Body of pancreas (tissue), 4 donors: ENCODE results near the gene CYP2W1. TPM values are rescaled to one million over a fixed set of nuclear protein-coding genes. Genes with fewer than 3 reads are reported as not detected.

Experiments
- ATAC-seq: fragments of 150-250 bp; one replicate; pipeline ENCODE4 v1.9.1; 2016
- DNase-seq, 4 donors: peaks; one replicate each; pipeline ENCODE4 v3.0.0-alpha.2; 2019
- H3K27ac ChIP-seq, 4 donors: fragments of 200-600 bp; sonication (generic); 1 replicate in 3 of 4; 2 replicates in 1 of 4; pipeline versions ENCODE4 v1.5.1 to v1.6.1; 2016 to 2019; ENCODE audit warnings: mild to moderate bottlenecking in 1 of 4, mixed read lengths in 1 of 4, moderate library complexity in 1 of 4
- H3K27me3 ChIP-seq, 2 donors: fragments of 200-600 bp; sonication (generic); one replicate each; pipeline ENCODE4 v1.6.0; 2016; ENCODE audit warnings: mild to moderate bottlenecking in 1 of 2
- H3K36me3 ChIP-seq, 2 donors: fragments of 200-600 bp; sonication (generic); replicated peaks in 1 of 2; 2 replicates each; pipeline ENCODE4 v1.5.1; 2016; ENCODE audit warnings: low read depth in 2 of 2; ENCODE audit not compliant: insufficient read depth in 1 of 2
- H3K4me1 ChIP-seq: fragments of 200-600 bp; sonication (generic); one replicate; pipeline ENCODE4 v1.6.0; 2016
- H3K4me3 ChIP-seq, 2 donors: fragments of 200-600 bp; sonication (generic); 1 replicate in 1 of 2; 2 replicates in 1 of 2; pipeline ENCODE4 v1.5.1; 2016 to 2019
- H3K9me3 ChIP-seq, 3 donors: fragments of 200-600 bp; sonication (generic); 1 replicate in 2 of 3; 2 replicates in 1 of 3; pipeline ENCODE4 v1.5.1; 2016
- CTCF ChIP-seq, 7 experiments: fragments of 450-650 bp in 4 of 7; fragments of 200-600 bp in 3 of 7; sonication (generic) in 3 of 7; IDR thresholded peaks; one replicate each; pipeline ENCODE4 v1.5.1; 2016 to 2019; ENCODE audit warnings: antibody characterized with exemption in 7 of 7
- POLR2A ChIP-seq, 3 donors: fragments of 450-650 bp; IDR thresholded peaks; one replicate each; pipeline ENCODE4 v1.6.1; 2016; ENCODE audit warnings: antibody characterized with exemption in 3 of 3, mild to moderate bottlenecking in 2 of 3
- WGBS, 2 donors: methylation state at CpG; one replicate each; pipeline ENCODE4 v1.1.5; 2017; 5-methylcytosine and 5-hydroxymethylcytosine counted together
- intact Hi-C: fragments of 100-400 bp; cut with DNase I; formaldehyde crosslinking; loops from one replicate; pipeline ENCODE4 v1.15.1; 2023
- total RNA-seq, 2 donors: library from RNA; depleted of rRNA; stranded (reverse); fragments of >200 nt; gene quantifications; one replicate each; pipeline ENCODE4 v1.1.0, GENCODE V29; 2016

The CYP2W1 gene
- total RNA-seq, 2 donors from 2014 or later: not detected

GRCh38 chr7:1005303-1005702, 22.3 kb downstream of the CYP2W1 start:
- TF ChIP-seq POLR2A (IDR thresholded peaks at IDR 0.05) (no peak), CTCF (IDR thresholded peaks at IDR 0.05) (no peak)
- no peak overlapping the region for H3K4me3 ChIP-seq
- no peaks in the 10 kb centered on the region for H3K36me3 ChIP-seq
- no peaks in the 10 kb centered on the region for H3K27me3 ChIP-seq
- 88 to 96% methylated on average over 12 to 19 of the region's 21 CpGs for WGBS, 2 donors
- H3K27ac ChIP-seq: no peak overlapping the region
- DNase-seq: no peak
- intact Hi-C loops: no loop called here
- no peaks in the 10 kb centered on the region for H3K4me1 ChIP-seq
- ATAC-seq: no peak
- H3K9me3 ChIP-seq: no peaks in the 10 kb centered on the region

- DNase-seq: no peak
- WGBS, 2 donors: 78 to 84% methylated on average over 11 to 14 of the region's 15 CpGs
- TF ChIP-seq CTCF (IDR thresholded peaks at IDR 0.05) (no peak), POLR2A (IDR thresholded peaks at IDR 0.05) (no peak)
- no peaks in the 10 kb centered on the region for H3K27me3 ChIP-seq
- no peak for ATAC-seq
- H3K36me3 ChIP-seq: no peaks in the 10 kb centered on the region
- intact Hi-C loops: no loop called here
- H3K4me1 ChIP-seq: no peaks in the 10 kb centered on the region
- H3K9me3 ChIP-seq: no peaks in the 10 kb centered on the region
- H3K27ac ChIP-seq: no peak overlapping the region
- H3K4me3 ChIP-seq: no peak overlapping the region
Observed at GRCh38 chr7:1007901-1008300, 24.9 kb downstream of the CYP2W1 start.

- peak in 1 of 7 experiments; percentile 22 for TF ChIP-seq CTCF (IDR thresholded peaks at IDR 0.05)
- TF ChIP-seq POLR2A (IDR thresholded peaks at IDR 0.05): no peak
- no peaks in the 10 kb centered on the region for H3K27me3 ChIP-seq
- H3K4me3 ChIP-seq: no peak overlapping the region
- H3K9me3 ChIP-seq: no peaks in the 10 kb centered on the region
- ATAC-seq (no peak), DNase-seq (no peak)
- no peak overlapping the region for H3K27ac ChIP-seq
- intact Hi-C loops: no loop called here
- H3K4me1 ChIP-seq: no peaks in the 10 kb centered on the region
- 91 to 95% methylated on average over 29 to 37 of the region's 37 CpGs for WGBS, 2 donors
- H3K36me3 ChIP-seq: no peaks in the 10 kb centered on the region
Observed at GRCh38 chr7:1008733-1009363, 25.9 kb downstream of the CYP2W1 start.

- no peak for DNase-seq
- Histone ChIP-seq H3K36me3 (no peaks in the 10 kb centered on the region), H3K27me3 (no peaks in the 10 kb centered on the region), H3K27ac (no peak overlapping the region), H3K9me3 (no peaks in the 10 kb centered on the region), H3K4me1 (no peaks in the 10 kb centered on the region), H3K4me3 (no peak overlapping the region)
- WGBS, 2 donors: 92 to 97% methylated on average over 11 to 14 of the region's 22 CpGs
- intact Hi-C loops: no loop called here
- ATAC-seq: no peak
- TF ChIP-seq CTCF (IDR thresholded peaks at IDR 0.05): no peak
- TF ChIP-seq POLR2A (IDR thresholded peaks at IDR 0.05): no peak
Observed at GRCh38 chr7:1009747-1010146, 26.8 kb downstream of the CYP2W1 start.

GRCh38 chr7:1010226-1010625, 27.2 kb downstream of the CYP2W1 start:
- Histone ChIP-seq H3K27me3 (no peaks in the 10 kb centered on the region), H3K36me3 (no peaks in the 10 kb centered on the region), H3K4me1 (no peaks in the 10 kb centered on the region), H3K27ac (no peak overlapping the region), H3K9me3 (no peaks in the 10 kb centered on the region), H3K4me3 (no peak overlapping the region)
- no peak for ATAC-seq
- no peak for DNase-seq
- intact Hi-C loops: no loop called here
- 80 to 95% methylated on average over 4 to 13 of the region's 13 CpGs for WGBS, 2 donors
- no peak for TF ChIP-seq CTCF (IDR thresholded peaks at IDR 0.05)
- TF ChIP-seq POLR2A (IDR thresholded peaks at IDR 0.05): no peak
